K562 (cell line): Measurements from ENCODE around the gene REEP2. TPM values are rescaled to one million over a fixed set of nuclear protein-coding genes. Genes with fewer than 3 reads are reported as not detected.

ENCODE experiments used
- FOXM1 ChIP-seq, 2 experiments: fragments of 450-650 bp in 1 of 2; sonication (generic) in 1 of 2; formaldehyde crosslinking in 1 of 2; IDR thresholded peaks; 2 replicates each; pipeline versions ENCODE4 v1.6.1 to v1.9.0; 2017 to 2022; ENCODE audit warnings: low read depth in 2 of 2, mild to moderate bottlenecking in 2 of 2, missing genetic modification reagents in 1 of 2, moderate library complexity in 1 of 2
- KLF6 ChIP-seq: fragments of 250-450 bp; sonication (Bioruptor Pico); IDR thresholded peaks from 2 replicates; pipeline ENCODE4 v1.4.0; 2020; ENCODE audit warnings: mild to moderate bottlenecking, moderate library complexity, borderline replicate concordance
- NR2C2 ChIP-seq, 2 experiments: fragments of 200-800 bp in 1 of 2; sonication (Bioruptor generic) in 1 of 2; sonication (generic) in 1 of 2; formaldehyde crosslinking in 1 of 2; IDR thresholded peaks; 2 replicates each; pipeline versions ENCODE4 v1.6.1 to v1.8.0; 2016 to 2022; ENCODE audit warnings: mild to moderate bottlenecking in 1 of 2, missing compliant biosample characterization in 1 of 2, missing genetic modification characterization in 1 of 2, missing genetic modification reagents in 1 of 2
- PTBP1 ChIP-seq: fragments of 200-400 bp; formaldehyde crosslinking; IDR thresholded peaks from 2 replicates; pipeline ENCODE4 v1.6.1; 2017; ENCODE audit warnings: low read depth, low read length
- SMAD4 ChIP-seq: fragments of 250-450 bp; sonication (Bioruptor Pico); conservative IDR thresholded peaks from 2 replicates; pipeline ENCODE4 v1.8.0; 2021; ENCODE audit warnings: inconsistent platforms, mild to moderate bottlenecking, moderate library complexity
- ZNF431 ChIP-seq: sonication (generic); formaldehyde crosslinking; IDR thresholded peaks from 2 replicates; pipeline ENCODE4 v1.8.0; 2022; ENCODE audit warnings: mild to moderate bottlenecking, missing genetic modification reagents
- polyA plus RNA-seq, 8 experiments: library from polyadenylated mRNA; depleted of rRNA in 4 of 8; stranded (reverse) in 5 of 8; unstranded in 3 of 8; fragments of >200 nt; fragmentation: Nextera tagmentation in 2 of 8; fragmentation: Illumina TruSeq in 1 of 8; extraction: Ambion mirVana in 2 of 8; extraction: Trizol in 1 of 8; gene quantifications; 2 replicates each; pipeline versions ENCODE4 v1.2.1 to v1.2.3, GENCODE V29; 2011 to 2014; ENCODE audit warnings: inconsistent platforms in 1 of 8, missing spikeins in 1 of 8
- total RNA-seq, 7 experiments: library from RNA; depleted of rRNA in 6 of 7; stranded (reverse); fragments of >200 nt in 6 of 7; fragmentation: Illumina TruSeq in 2 of 7; extraction: Trizol in 2 of 7; gene quantifications; 2 replicates each; pipeline versions ENCODE4 v1.2.1 to v1.2.3, GENCODE V29; 2011 to 2021; ENCODE audit warnings: low replicate concordance in 1 of 7
- TF ChIP-seq, protein P1 (sequence below): fragments of 450-650 bp; IDR thresholded peaks from 2 replicates; pipeline ENCODE4 v1.6.1; 2016; ENCODE audit warnings: mild to moderate bottlenecking, moderate library complexity
- TF ChIP-seq, protein P2 (sequence below): fragments of 250-450 bp; sonication (Bioruptor Pico); IDR thresholded peaks from 2 replicates; pipeline ENCODE4 v1.4.0; 2020; ENCODE audit warnings: borderline replicate concordance
- TF ChIP-seq, protein P3 (sequence below): sonication (generic); formaldehyde crosslinking; IDR thresholded peaks from 2 replicates; pipeline ENCODE4 v1.9.0; 2022; ENCODE audit warnings: mild to moderate bottlenecking, missing genetic modification reagents

Gene REEP2
- total and polyA plus RNA-seq, 9 of the 15 experiments (the other 6 are each of a cell fraction or from before 2014, with no cell fraction given) = 0.03 to 1.1 (median 0.12) TPM; not detected in 1

DNA sequence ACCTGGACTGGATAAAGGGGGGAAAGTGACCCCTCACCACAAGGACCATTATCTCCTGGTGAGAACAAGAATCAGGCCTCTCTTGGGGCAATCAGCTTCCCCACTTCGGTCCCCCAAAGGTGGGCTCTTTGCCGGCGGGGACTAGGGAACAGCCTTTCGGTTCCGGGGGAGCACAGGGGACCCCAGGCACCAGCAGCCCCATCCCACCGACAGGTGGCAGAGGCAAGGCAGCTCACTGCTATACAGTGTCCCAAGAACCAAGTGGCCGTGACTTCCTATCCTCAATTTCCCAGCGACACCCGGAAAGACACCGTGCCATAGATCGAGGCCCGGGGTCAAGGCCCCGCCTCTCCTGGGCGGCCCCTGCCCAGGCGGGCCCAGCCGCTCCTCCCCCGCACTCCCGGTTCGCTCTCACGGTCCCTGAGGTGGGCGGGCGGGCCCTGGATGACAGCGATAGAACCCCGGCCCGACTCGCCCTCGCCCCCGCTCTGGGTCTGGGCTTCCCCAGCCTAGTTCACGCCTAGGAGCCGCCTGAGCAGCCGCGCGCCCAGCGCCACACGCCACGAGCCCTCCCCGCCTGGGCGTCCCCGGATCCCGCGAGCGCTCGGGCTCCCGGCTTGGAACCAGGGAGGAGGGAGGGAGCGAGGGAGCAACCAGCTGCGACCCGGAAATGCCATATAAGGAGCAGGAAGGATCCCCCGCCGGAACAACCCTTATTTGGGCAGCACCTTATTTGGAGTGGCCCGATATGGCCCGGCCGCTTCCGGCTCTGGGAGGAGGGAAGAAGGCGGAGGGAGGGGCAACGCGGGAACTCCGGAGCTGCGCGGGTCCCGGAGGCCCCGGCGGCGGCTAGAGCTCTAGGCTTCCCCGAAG is 25.8 kb downstream of the REEP2 start (continued):
- TF ChIP-seq ZNF431 (CRISPR knock-in tag) = peak; percentile 60
- TF ChIP-seq KLF6 (CRISPR knock-in tag) = peak; percentile 8; the same call in 1 of the 2 replicates
- TF ChIP-seq PTBP1 = peak; percentile 15; the same call in 1 of the 2 replicates
- TF ChIP-seq, protein P1, sequence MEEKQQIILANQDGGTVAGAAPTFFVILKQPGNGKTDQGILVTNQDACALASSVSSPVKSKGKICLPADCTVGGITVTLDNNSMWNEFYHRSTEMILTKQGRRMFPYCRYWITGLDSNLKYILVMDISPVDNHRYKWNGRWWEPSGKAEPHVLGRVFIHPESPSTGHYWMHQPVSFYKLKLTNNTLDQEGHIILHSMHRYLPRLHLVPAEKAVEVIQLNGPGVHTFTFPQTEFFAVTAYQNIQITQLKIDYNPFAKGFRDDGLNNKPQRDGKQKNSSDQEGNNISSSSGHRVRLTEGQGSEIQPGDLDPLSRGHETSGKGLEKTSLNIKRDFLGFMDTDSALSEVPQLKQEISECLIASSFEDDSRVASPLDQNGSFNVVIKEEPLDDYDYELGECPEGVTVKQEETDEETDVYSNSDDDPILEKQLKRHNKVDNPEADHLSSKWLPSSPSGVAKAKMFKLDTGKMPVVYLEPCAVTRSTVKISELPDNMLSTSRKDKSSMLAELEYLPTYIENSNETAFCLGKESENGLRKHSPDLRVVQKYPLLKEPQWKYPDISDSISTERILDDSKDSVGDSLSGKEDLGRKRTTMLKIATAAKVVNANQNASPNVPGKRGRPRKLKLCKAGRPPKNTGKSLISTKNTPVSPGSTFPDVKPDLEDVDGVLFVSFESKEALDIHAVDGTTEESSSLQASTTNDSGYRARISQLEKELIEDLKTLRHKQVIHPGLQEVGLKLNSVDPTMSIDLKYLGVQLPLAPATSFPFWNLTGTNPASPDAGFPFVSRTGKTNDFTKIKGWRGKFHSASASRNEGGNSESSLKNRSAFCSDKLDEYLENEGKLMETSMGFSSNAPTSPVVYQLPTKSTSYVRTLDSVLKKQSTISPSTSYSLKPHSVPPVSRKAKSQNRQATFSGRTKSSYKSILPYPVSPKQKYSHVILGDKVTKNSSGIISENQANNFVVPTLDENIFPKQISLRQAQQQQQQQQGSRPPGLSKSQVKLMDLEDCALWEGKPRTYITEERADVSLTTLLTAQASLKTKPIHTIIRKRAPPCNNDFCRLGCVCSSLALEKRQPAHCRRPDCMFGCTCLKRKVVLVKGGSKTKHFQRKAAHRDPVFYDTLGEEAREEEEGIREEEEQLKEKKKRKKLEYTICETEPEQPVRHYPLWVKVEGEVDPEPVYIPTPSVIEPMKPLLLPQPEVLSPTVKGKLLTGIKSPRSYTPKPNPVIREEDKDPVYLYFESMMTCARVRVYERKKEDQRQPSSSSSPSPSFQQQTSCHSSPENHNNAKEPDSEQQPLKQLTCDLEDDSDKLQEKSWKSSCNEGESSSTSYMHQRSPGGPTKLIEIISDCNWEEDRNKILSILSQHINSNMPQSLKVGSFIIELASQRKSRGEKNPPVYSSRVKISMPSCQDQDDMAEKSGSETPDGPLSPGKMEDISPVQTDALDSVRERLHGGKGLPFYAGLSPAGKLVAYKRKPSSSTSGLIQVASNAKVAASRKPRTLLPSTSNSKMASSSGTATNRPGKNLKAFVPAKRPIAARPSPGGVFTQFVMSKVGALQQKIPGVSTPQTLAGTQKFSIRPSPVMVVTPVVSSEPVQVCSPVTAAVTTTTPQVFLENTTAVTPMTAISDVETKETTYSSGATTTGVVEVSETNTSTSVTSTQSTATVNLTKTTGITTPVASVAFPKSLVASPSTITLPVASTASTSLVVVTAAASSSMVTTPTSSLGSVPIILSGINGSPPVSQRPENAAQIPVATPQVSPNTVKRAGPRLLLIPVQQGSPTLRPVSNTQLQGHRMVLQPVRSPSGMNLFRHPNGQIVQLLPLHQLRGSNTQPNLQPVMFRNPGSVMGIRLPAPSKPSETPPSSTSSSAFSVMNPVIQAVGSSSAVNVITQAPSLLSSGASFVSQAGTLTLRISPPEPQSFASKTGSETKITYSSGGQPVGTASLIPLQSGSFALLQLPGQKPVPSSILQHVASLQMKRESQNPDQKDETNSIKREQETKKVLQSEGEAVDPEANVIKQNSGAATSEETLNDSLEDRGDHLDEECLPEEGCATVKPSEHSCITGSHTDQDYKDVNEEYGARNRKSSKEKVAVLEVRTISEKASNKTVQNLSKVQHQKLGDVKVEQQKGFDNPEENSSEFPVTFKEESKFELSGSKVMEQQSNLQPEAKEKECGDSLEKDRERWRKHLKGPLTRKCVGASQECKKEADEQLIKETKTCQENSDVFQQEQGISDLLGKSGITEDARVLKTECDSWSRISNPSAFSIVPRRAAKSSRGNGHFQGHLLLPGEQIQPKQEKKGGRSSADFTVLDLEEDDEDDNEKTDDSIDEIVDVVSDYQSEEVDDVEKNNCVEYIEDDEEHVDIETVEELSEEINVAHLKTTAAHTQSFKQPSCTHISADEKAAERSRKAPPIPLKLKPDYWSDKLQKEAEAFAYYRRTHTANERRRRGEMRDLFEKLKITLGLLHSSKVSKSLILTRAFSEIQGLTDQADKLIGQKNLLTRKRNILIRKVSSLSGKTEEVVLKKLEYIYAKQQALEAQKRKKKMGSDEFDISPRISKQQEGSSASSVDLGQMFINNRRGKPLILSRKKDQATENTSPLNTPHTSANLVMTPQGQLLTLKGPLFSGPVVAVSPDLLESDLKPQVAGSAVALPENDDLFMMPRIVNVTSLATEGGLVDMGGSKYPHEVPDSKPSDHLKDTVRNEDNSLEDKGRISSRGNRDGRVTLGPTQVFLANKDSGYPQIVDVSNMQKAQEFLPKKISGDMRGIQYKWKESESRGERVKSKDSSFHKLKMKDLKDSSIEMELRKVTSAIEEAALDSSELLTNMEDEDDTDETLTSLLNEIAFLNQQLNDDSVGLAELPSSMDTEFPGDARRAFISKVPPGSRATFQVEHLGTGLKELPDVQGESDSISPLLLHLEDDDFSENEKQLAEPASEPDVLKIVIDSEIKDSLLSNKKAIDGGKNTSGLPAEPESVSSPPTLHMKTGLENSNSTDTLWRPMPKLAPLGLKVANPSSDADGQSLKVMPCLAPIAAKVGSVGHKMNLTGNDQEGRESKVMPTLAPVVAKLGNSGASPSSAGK = peak; percentile 64
- TF ChIP-seq NR2C2 (CRISPR knock-in tag; IDR thresholded peaks at IDR 0.05) = no peak
- TF ChIP-seq NR2C2 (tag; IDR thresholded peaks at IDR 0.05) = peak; percentile 95
- peak; percentile 79 for TF ChIP-seq SMAD4 (CRISPR knock-in tag)
- TF ChIP-seq, protein P2, sequence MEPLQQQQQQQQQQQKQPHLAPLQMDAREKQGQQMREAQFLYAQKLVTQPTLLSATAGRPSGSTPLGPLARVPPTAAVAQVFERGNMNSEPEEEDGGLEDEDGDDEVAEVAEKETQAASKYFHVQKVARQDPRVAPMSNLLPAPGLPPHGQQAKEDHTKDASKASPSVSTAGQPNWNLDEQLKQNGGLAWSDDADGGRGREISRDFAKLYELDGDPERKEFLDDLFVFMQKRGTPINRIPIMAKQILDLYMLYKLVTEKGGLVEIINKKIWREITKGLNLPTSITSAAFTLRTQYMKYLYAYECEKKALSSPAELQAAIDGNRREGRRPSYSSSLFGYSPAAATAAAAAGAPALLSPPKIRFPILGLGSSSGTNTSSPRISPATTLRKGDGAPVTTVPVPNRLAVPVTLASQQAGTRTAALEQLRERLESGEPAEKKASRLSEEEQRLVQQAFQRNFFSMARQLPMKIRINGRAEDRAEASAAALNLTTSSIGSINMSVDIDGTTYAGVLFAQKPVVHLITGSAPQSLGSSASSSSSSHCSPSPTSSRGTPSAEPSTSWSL (CRISPR knock-in tag) = peak; percentile 14; the same call in 1 of the 2 replicates
- no peak for TF ChIP-seq FOXM1 (IDR thresholded peaks at IDR 0.05; ENCODE audit: low read depth)
- 0 out of 2 replicates have a peak, but pooled peaks have one; percentile 7 for TF ChIP-seq FOXM1 (CRISPR knock-in tag; IDR thresholded peaks at IDR 0.05; ENCODE audit: low read depth)
- TF ChIP-seq, protein P3, sequence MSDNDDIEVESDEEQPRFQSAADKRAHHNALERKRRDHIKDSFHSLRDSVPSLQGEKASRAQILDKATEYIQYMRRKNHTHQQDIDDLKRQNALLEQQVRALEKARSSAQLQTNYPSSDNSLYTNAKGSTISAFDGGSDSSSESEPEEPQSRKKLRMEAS (CRISPR knock-in tag) = peak; percentile 65; the same call in 1 of the 2 replicates
